ENCODE measurements around the gene GSK3B. TPM values are rescaled to one million over a fixed set of nuclear protein-coding genes. Genes with fewer than 3 reads are reported as not detected.

GSK3B gene
- total and polyA plus RNA-seq, 10 of the 15 experiments (the other 5 are each of a cell fraction or from before 2014, with no cell fraction given) = 8.5 to 49.8 (median 25.5) TPM

DNA sequence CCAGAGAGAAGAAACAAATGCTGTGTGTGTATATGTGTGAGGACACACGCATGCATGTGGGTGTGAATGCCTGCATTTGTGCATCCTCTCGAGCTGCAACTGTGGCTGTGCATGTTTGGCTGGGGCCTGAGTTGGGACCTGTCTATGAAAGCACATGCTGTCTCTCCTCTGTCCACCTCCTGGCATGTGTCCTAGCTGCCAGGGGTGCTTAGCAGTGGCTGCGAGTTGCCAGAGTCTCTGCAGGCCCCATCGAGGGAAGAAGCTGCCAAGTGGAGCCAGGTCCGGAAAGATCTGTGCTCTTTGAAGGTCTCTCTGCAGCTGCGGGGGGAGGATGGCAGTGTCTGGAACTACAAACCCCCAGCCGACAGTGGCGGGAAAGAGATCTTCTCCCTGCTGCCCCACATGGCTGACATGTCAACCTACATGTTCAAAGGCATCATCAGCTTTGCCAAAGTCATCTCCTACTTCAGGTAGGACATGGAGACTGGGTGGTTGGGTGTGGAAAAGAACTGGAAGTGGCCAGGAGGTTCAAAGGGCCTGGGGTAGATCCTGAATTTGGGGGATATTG, 281.7 kb downstream of the GSK3B start:
- CTCF ChIA-PET = interaction anchor here (0.6 kb wide), 2 partner anchors 10 to 37 kb away, joined by 3 read pairs; no protein-coding TSS in a partner anchor
- Histone ChIP-seq H3K4me3 (no peak overlapping the region), H4K20me1 (ENCODE audit: control insufficient read depth, insufficient read depth) (no peaks in the 10 kb centered on the region), H3K4me1 (ENCODE audit: control insufficient read depth, insufficient read depth, low read length) (peaks cover 10% of the 10 kb centered on the region), H3K79me2 (ENCODE audit: control insufficient read depth, insufficient read depth, low read length) (no peaks in the 10 kb centered on the region), H3K4me2 (ENCODE audit: control insufficient read depth, insufficient read depth) (no peak overlapping the region), H3K36me3 (ENCODE audit: control insufficient read depth in 2 of 2, insufficient read depth in 2 of 2, low read length in 1 of 2) (no peaks in the 10 kb centered on the region), H3K27ac (ENCODE audit: control insufficient read depth, insufficient read depth) (no peak overlapping the region), H3K9me3 (replicated peaks; ENCODE audit: control insufficient read depth, insufficient read depth, low read length) (no peaks in the 10 kb centered on the region), H2AFZ (ENCODE audit: control insufficient read depth, low read depth, low read length) (no peak overlapping the region), H3K9ac (ENCODE audit: control insufficient read depth, insufficient read depth, low read length) (no peak overlapping the region), H3K27me3 (replicated peaks in 1 of 2; ENCODE audit: control insufficient read depth in 2 of 2, insufficient read depth in 2 of 2, low read length in 1 of 2) (no peaks in the 10 kb centered on the region)
- 74% methylated on average over 8 of the region's 8 CpGs for WGBS (ENCODE audit: insufficient coverage, insufficient replicate concordance, low lambda C conversion rate, missing lambda C conversion rate)
- TF ChIP-seq YY1 (IDR thresholded peaks at IDR 0.05; ENCODE audit: low read depth, low read length) (no peak), POLR2AphosphoS2 (IDR thresholded peaks at IDR 0.05; ENCODE audit: low read depth, low read length) (no peak), POU2F2 (IDR thresholded peaks at IDR 0.05; ENCODE audit: borderline replicate concordance, low read depth, low read length) (no peak), SUZ12 (IDR thresholded peaks at IDR 0.05; ENCODE audit: unreplicated experiment) (no peak), RAD51 (IDR thresholded peaks at IDR 0.05) (no peak), CHD2 (IDR thresholded peaks at IDR 0.05; ENCODE audit: borderline replicate concordance, low read depth, low read length) (no peak), SRF (IDR thresholded peaks at IDR 0.05; ENCODE audit: low read depth in 2 of 2, low read length in 2 of 2) (no peak)
- TF ChIP-seq, protein P1, sequence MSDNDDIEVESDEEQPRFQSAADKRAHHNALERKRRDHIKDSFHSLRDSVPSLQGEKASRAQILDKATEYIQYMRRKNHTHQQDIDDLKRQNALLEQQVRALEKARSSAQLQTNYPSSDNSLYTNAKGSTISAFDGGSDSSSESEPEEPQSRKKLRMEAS (IDR thresholded peaks at IDR 0.05; ENCODE audit: low read depth, low read length) = no peak
- FAIRE-seq = no peak
- in situ Hi-C loops (cut with MboI) (no loop called here), intact Hi-C loops (cut with micrococcal nuclease; ENCODE audit: unreplicated experiment) (loop anchor here (5.0 kb wide), 1 partner anchor 385 kb away; no protein-coding TSS in a partner anchor)
- no TSS peak for BruUV-seq (replicated peaks)
- POLR2A ChIA-PET = no interaction called here
- SMC1A ChIA-PET (ENCODE audit: uncharacterized antibody, unreplicated experiment) = interaction anchor here (0.9 to 1.1 kb wide), 3 partner anchors 28 to 132 kb away, joined by 3 to 4 read pairs (median 3); no protein-coding TSS in a partner anchor
- DNase-seq (ENCODE audit: low read depth, low spot score) = no peak
- RAD21 ChIA-PET (ENCODE audit: unreplicated experiment) = no interaction called here
- ATAC-seq = no peak
